B cell (primary cell): ENCODE data around the gene MRPL19. TPM values are rescaled to one million over a fixed set of nuclear protein-coding genes. Genes with fewer than 3 reads are reported as not detected.

Experiments used
- ATAC-seq: fragments of 200-7000 bp; cut with Tn5 transposase; one replicate; pipeline ENCODE4 v1.10.0; 2021; ENCODE audit warnings: low read depth, mild to moderate bottlenecking, moderate number of reproducible peaks, moderate library complexity
- CTCF ChIA-PET: fragments of 350-600 bp; sonication (Branson Sonifier 250); formaldehyde crosslinking; loops from one replicate; lab custom pipeline; 2021; ENCODE audit warnings: antibody characterized with exemption, inconsistent platforms; lab: Charles Lee
- POLR2A ChIA-PET: fragments of 350-600 bp; sonication (Branson Sonifier 250); formaldehyde crosslinking; loops from one replicate; lab custom pipeline; 2021; ENCODE audit warnings: antibody characterized with exemption; lab: Charles Lee
- DNase-seq: peaks from one replicate; pipeline ENCODE4 v3.0.0; 2013
- H2AFZ ChIP-seq: 2 replicates; pipeline ENCODE4 v1.6.1; 2012; ENCODE audit warnings: mild to moderate bottlenecking, low read depth, low read length; ENCODE audit not compliant: insufficient read depth, poor library complexity, severe bottlenecking
- H3K27ac ChIP-seq, 2 donors: 1 replicate in 1 of 2; 2 replicates in 1 of 2; pipeline ENCODE4 v1.5.1; 2012 to 2013; ENCODE audit warnings: low read length in 2 of 2, mild to moderate bottlenecking in 2 of 2, moderate library complexity in 1 of 2
- H3K27me3 ChIP-seq, 4 experiments: fragments of 200-600 bp in 1 of 4; sonication (generic) in 1 of 4; replicated peaks in 1 of 4; 1 replicate in 2 of 4; 2 replicates in 2 of 4; pipeline versions ENCODE4 v1.6.1 to v1.7.0; 2013 to 2016; ENCODE audit warnings: low read length in 3 of 4, mild to moderate bottlenecking in 2 of 4, mixed read lengths in 1 of 4, moderate library complexity in 1 of 4; ENCODE audit not compliant: insufficient read depth in 4 of 4, control insufficient read depth in 3 of 4; ENCODE audit errors: control extremely low read depth in 1 of 4
- H3K36me3 ChIP-seq, 2 experiments: replicated peaks in 1 of 2; 1 replicate in 1 of 2; 2 replicates in 1 of 2; pipeline versions ENCODE4 v1.6.1 to v1.7.1; 2013; ENCODE audit warnings: low read length in 1 of 2; ENCODE audit not compliant: insufficient read depth in 2 of 2, control insufficient read depth in 1 of 2; ENCODE audit errors: control extremely low read depth in 1 of 2, extremely low read depth in 1 of 2
- H3K4me1 ChIP-seq, 2 donors: fragments of 200-600 bp in 1 of 2; sonication (generic) in 1 of 2; 1 replicate in 1 of 2; 2 replicates in 1 of 2; pipeline versions ENCODE4 v1.5.1 to v1.6.1; 2013 to 2017; ENCODE audit warnings: low read length in 2 of 2; ENCODE audit not compliant: control insufficient read depth in 2 of 2, insufficient read depth in 2 of 2
- H3K4me2 ChIP-seq: replicated peaks from 2 replicates; pipeline ENCODE3; 2012; ENCODE audit warnings: mild to moderate bottlenecking, low read depth, low read length; ENCODE audit not compliant: poor library complexity, severe bottlenecking
- H3K4me3 ChIP-seq, 5 experiments: fragments of 200-600 bp in 1 of 5; sonication (generic) in 1 of 5; 1 replicate in 3 of 5; 2 replicates in 2 of 5; pipeline versions ENCODE4 v1.5.1 to v1.7.0; 2011 to 2016; ENCODE audit warnings: low read length in 4 of 5, mild to moderate bottlenecking in 4 of 5, low read depth in 2 of 5, control low read depth in 1 of 5, moderate library complexity in 1 of 5; ENCODE audit not compliant: insufficient read depth in 1 of 5; ENCODE audit errors: control extremely low read depth in 1 of 5, extremely low read depth in 1 of 5
- H3K79me2 ChIP-seq: fragments of 200-600 bp; sonication (generic); one replicate; pipeline ENCODE4 v1.6.0; 2016; ENCODE audit warnings: low read length; ENCODE audit not compliant: control insufficient read depth, insufficient read depth
- H3K9ac ChIP-seq: fragments of 200-600 bp; sonication (generic); 2 replicates; pipeline ENCODE4 v1.6.1; 2017; ENCODE audit warnings: mild to moderate bottlenecking, low read length, moderate library complexity
- H3K9me3 ChIP-seq, 3 donors: one replicate each; pipeline versions ENCODE4 v1.6.1 to v1.7.1; 2013; ENCODE audit warnings: low read length in 2 of 3; ENCODE audit not compliant: control insufficient read depth in 2 of 3, insufficient read depth in 1 of 3; ENCODE audit errors: control extremely low read depth in 1 of 3
- H4K20me1 ChIP-seq: 2 replicates; pipeline ENCODE4 v1.6.0; 2012; ENCODE audit warnings: mild to moderate bottlenecking, low read length; ENCODE audit not compliant: insufficient read depth, control insufficient read depth, poor library complexity, severe bottlenecking
- H3K27ac Mint-ChIP-seq: one replicate; pipeline ENCODE4 v1.8.0; 2021; ENCODE audit warnings: mixed read lengths
- H3K27me3 Mint-ChIP-seq: one replicate; pipeline ENCODE4 v1.8.0; 2021; ENCODE audit warnings: mixed read lengths
- H3K4me1 Mint-ChIP-seq: one replicate; pipeline ENCODE4 v1.8.0; 2021; ENCODE audit warnings: mixed read lengths
- H3K4me3 Mint-ChIP-seq: one replicate; pipeline ENCODE4 v1.8.0; 2021; ENCODE audit warnings: mixed read lengths
- H3K9me3 Mint-ChIP-seq: one replicate; pipeline ENCODE4 v1.8.0; 2022; ENCODE audit warnings: mixed read lengths; ENCODE audit not compliant: insufficient read depth
- CTCF ChIP-seq: fragments of 200-600 bp; IDR thresholded peaks from one replicate; pipeline ENCODE4 v1.8.0; 2022; ENCODE audit warnings: antibody characterized with exemption, mild to moderate bottlenecking
- EZH2 ChIP-seq: IDR thresholded peaks from 2 replicates; pipeline ENCODE4 v1.6.1; 2012; ENCODE audit warnings: borderline replicate concordance, low read depth, mild to moderate bottlenecking, moderate library complexity, low read length; ENCODE audit not compliant: insufficient read depth, poor library complexity, severe bottlenecking
- WGBS: methylation state at CpG from one replicate; pipeline ENCODE4 v1.1.5; 2013; ENCODE audit warnings: missing lambda C conversion rate; ENCODE audit not compliant: insufficient coverage; 5-methylcytosine and 5-hydroxymethylcytosine counted together
- intact Hi-C: fragments of 100-400 bp; cut with micrococcal nuclease; formaldehyde crosslinking; loops from one replicate; pipeline ENCODE4 v1.10.0; 2022
- polyA plus RNA-seq: library from polyadenylated mRNA; depleted of rRNA; stranded (reverse); fragments of >200 nt; gene quantifications from 2 replicates; pipeline ENCODE4 v1.2.3, GENCODE V29; 2012
- total RNA-seq, 2 donors: library from RNA; stranded (reverse); fragments of 120-200 nt in 1 of 2; gene quantifications; 1 replicate in 1 of 2; 2 replicates in 1 of 2; pipeline versions ENCODE4 v1.2.3 to v1.2.4, GENCODE V29; 2013 to 2022

Gene MRPL19
- total and polyA plus RNA-seq, 2 donors (not counting 1 experiment from before 2014, with no cell fraction given), result 3.4 to 28.4 TPM

GRCh38 chr2:75605770-75606529 lies 40.6 kb upstream of the MRPL19 start:
- 63% methylated on average over 6 of the region's 6 CpGs for WGBS
- Histone ChIP-seq H3K9me3 (peaks cover 0 to 6% (median 0%) of the 10 kb centered on the region in 3 donors), H3K36me3 (no peaks in the 10 kb centered on the region), H3K27me3 (peaks cover 0 to 30% (median 14%) of the 10 kb centered on the region in 4 experiments), H4K20me1 (no peaks in the 10 kb centered on the region), H3K4me2 (no peak overlapping the region), H3K9ac (no peak overlapping the region), H2AFZ (no peak overlapping the region), H3K4me3 (no peak overlapping the region), H3K4me1 (peaks cover 4% of the 10 kb centered on the region in 2 donors), H3K27ac (no peak overlapping the region), H3K79me2 (no peaks in the 10 kb centered on the region)
- H3K4me3 Mint-ChIP-seq, result no peak overlapping the region
- DNase-seq (no peak), ATAC-seq (no peak)
- TF ChIP-seq CTCF, result no peak
- no peak for TF ChIP-seq EZH2
- intact Hi-C loops, result loop anchor here (5.0 to 10.0 kb wide), 2 partner anchors 401 to 554 kb away; no protein-coding TSS in a partner anchor
- H3K4me1 Mint-ChIP-seq, result peaks cover 7% of the 10 kb centered on the region
- H3K9me3 Mint-ChIP-seq, result no peaks in the 10 kb centered on the region
- CTCF ChIA-PET, result interaction anchor here (1.0 to 2.0 kb wide), 3 partner anchors 10 to 552 kb away, joined by 3 to 6 read pairs (median 3); no protein-coding TSS in a partner anchor
- H3K27me3 Mint-ChIP-seq, result peaks cover 53% of the 10 kb centered on the region
- POLR2A ChIA-PET, result no interaction called here
- H3K27ac Mint-ChIP-seq, result no peak overlapping the region
